ENCODE measurements around the gene DUSP6.

DNA sequence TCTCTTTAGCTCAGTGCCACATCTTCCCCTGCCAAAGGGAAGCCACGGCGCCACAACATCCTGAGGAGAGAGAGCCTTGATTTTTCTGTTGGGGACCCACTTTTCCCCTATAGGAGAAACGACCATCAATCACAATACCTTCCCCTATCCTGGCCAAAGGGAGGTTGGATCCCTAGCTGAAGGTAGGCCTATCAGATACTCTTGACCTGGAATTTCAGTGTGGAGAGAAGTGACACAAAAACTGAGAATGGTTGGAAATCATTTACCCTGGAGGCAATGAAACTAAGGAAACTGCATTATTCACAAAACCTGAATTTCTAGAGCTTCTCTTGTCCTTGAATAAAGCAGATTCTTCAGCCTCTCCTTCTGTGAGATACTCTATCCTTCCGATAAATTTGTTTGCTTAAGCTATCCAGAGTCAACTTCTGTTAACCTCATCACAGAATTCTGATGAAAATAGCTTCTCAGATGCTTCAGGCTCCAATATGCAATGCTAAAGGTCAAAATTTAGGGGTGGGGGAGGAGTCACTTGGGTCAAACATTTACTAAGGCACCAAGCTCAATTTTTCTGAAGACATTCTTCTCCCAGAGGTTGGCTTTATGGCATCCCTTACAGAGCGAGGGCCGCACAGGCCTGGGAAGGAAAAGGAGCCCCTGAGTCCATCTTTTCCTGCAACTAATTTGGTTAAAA lies 27.0 kb upstream of the DUSP6 start:
- TF ChIP-seq, protein P1, sequence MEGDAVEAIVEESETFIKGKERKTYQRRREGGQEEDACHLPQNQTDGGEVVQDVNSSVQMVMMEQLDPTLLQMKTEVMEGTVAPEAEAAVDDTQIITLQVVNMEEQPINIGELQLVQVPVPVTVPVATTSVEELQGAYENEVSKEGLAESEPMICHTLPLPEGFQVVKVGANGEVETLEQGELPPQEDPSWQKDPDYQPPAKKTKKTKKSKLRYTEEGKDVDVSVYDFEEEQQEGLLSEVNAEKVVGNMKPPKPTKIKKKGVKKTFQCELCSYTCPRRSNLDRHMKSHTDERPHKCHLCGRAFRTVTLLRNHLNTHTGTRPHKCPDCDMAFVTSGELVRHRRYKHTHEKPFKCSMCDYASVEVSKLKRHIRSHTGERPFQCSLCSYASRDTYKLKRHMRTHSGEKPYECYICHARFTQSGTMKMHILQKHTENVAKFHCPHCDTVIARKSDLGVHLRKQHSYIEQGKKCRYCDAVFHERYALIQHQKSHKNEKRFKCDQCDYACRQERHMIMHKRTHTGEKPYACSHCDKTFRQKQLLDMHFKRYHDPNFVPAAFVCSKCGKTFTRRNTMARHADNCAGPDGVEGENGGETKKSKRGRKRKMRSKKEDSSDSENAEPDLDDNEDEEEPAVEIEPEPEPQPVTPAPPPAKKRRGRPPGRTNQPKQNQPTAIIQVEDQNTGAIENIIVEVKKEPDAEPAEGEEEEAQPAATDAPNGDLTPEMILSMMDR (IDR thresholded peaks at IDR 0.05): no peak
- TF ChIP-seq POLR2A (IDR thresholded peaks at IDR 0.05): no peak
